HG03565 (cell line): ENCODE results near the gene GAL.
"Not testable (repeated sequence)": the region's sequence is repeated elsewhere in the genome, so short reads cannot be mapped to it uniquely, and the experiment has no call there.

ENCODE experiments used
- ATAC-seq: cut with Tn5 transposase; IDR thresholded peaks from one replicate; pipeline ENCODE4 v1.9.1; 2021; ENCODE audit warnings: mild to moderate bottlenecking, moderate library complexity; ENCODE audit not compliant: unreplicated experiment

The GAL gene, protein sequence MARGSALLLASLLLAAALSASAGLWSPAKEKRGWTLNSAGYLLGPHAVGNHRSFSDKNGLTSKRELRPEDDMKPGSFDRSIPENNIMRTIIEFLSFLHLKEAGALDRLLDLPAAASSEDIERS

DNA sequence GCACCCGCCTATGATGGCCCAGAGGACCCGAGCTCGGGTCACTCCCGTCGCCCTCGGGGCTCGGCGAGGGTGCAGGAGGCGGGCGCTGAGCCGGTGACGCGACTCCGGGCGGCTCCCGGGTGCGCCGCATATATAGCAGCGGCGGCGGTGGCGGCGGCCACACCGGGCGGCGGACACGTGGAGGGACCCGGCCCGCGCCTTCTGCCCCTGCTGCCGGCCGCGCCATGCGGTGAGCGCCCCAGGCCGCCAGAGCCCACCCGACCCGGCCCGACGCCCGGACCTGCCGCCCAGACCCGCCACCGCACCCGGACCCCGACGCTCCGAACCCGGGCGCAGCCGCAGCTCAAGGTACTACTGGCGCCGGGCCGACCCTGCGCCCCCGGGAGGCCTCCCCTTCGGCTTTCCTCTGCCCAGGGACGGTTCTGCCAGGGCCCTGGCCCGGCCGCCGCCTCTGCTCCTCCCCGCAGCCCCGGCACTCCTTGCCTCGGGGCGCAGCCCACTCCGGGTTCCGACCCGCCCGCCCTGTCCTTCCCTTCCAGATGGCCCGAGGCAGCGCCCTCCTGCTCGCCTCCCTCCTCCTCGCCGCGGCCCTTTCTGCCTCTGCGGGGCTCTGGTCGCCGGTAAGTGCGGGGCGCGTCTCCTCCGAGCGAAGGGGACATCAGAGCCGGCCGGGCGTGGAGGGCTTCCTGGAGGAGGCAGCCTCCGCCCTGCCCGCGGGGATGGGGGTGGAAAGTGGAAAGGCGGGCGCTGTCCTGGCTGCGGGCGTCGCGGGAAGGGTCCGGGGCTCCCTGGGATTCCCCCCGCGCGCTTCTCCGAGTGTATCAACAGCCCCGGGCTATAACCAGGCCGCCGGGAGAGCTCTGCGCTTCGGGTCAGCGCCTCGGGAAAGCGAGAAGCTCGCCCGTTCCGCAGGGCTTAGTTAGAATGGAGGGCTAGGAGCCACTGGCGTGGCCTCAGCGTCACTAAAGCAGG, at the start of gene GAL:
Gene GAL (plus strand): TSS at position 160 of the 972 bp plus-strand sequence. CDS start 380 bp downstream, at position 540.
- ATAC-seq = no peak

DNA sequence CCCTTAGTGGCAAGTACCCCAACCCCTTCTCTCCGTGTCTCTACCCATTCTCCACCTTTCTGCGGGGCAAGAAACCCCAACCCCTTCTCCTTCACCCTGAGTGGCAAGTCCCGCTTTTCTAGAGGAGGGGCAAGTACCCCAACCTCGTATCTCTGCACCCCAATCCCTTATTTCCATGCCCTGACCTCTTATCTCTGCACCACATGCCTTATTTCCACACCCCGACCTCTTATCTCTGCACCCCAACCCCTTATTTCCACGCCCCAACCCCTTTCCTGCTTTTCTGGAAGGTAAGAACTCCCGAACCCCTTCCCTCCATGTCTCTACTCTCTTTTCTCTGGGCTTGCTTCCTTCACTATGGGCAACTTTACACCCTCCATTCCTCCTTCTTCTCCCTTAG, 49.7 kb upstream of the GAL start:
- ATAC-seq = not testable (repeated sequence)

DNA sequence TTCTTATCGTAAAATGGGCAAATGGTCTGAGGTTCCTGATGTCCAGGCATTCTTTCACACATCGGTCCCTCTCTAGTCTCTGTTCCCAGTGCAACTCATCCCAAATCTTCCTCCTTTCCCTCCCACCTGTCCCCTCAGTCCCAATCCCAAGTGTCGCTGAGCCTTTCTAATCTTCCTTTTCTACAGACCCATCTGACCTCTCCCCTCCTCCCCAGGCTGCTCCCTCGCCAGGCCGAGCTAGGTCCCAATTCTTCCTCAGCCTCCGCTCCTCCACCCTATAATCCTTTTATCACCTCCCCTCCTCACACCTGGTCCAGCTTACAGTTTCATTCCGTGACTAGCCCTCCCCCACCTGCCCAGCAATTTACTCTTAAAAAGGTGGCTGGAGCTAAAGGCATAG, 49.2 kb upstream of the GAL start:
- ATAC-seq = not testable (repeated sequence)

DNA sequence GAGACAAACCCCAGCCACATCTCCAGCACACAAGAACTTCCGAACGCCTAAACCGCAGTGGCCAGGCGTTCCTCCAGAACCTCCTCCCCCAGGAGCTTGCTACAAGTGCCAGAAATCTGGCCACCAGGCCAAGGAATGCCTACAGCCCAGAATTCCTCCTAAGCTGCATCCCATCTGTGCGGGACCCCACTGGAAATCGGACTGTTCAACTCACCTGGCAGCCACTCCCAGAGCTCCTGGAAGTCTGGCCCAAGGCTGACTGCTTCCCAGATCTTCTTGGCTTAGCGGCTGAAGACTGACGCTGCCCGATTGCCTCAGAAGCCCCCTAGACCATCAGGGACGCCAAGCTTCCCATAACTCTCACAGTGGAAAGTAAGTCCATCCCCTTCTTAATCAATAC, 48.5 kb upstream of the GAL start:
- not testable (repeated sequence) for ATAC-seq

DNA sequence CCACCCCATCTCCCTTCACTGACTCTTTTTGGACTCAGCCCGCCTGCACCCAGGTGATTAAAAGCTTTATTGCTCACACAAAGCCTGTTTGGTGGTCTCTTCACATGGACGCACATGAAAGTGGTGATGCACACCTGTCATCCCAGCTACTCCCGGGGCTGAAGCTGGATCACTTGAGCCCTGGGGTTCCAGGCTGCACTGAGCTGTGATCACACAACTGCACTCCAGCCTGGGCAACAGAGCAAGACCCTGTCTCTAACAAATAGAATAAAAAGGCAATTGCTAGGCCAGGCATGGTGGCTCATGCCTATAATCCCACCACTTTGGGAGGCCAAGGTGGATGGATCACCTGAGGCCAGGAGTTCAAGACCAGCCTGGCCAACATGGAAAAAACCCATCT, 45.0 kb upstream of the GAL start:
- ATAC-seq = not testable (repeated sequence)

DNA sequence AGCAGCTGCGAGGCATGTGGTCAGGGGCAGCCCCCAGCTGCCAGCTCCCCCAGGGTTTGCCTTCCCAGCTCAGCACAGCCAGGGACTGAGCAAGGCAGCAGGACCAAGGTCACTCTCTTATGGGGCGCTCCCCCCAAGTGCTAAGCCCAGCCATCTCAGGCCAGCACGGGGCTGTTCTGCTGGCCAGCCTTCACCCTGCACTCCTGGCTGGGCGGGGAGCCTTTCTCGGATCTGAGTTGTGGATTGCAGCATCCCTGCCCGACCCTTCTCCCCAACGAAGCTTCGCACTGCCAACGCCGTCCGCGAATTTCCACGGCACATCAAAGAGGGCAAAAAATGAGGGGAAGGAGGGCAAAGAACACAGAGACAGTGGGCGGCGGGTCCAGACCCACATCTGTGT, 42.5 kb upstream of the GAL start:
- no peak for ATAC-seq

DNA sequence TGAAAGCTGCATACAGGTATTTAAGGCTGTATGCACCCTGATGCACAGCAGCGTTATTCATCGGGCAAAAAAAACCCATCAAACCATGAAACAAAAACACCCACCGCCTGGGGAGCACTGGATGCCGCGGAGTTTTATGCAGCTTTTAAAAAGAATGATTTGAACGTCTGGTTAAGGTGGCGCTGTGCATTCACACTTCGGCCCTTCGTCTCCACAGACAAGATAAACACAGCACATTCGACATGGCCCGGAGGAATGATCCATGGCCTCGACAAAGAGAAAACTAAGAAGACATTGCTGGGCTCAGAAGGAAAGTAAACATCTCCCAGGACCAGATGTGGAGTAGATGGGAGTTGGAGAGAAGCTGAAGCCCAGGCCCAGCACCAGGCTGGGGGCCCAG, 40.8 kb upstream of the GAL start:
- no peak for ATAC-seq

DNA sequence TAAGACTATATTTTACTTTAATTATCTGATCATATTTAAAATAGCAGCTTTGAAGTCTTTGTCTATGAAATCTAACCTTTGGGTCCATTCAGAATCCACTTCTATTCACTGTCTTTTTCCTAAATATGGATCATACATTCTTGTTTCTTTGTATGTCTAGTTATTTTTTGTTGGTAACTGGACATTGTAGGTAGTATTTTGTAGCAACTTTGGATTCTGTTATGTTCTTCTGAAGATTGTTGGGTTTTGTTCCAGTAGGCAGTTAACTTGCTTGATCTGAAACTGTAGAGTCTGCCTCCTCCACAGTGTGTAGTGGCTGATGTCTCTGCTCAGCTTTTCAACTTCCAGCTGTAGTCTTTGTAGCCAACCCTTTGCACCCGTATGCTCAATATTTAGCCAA, 37.5 kb upstream of the GAL start:
- ATAC-seq = no peak

DNA sequence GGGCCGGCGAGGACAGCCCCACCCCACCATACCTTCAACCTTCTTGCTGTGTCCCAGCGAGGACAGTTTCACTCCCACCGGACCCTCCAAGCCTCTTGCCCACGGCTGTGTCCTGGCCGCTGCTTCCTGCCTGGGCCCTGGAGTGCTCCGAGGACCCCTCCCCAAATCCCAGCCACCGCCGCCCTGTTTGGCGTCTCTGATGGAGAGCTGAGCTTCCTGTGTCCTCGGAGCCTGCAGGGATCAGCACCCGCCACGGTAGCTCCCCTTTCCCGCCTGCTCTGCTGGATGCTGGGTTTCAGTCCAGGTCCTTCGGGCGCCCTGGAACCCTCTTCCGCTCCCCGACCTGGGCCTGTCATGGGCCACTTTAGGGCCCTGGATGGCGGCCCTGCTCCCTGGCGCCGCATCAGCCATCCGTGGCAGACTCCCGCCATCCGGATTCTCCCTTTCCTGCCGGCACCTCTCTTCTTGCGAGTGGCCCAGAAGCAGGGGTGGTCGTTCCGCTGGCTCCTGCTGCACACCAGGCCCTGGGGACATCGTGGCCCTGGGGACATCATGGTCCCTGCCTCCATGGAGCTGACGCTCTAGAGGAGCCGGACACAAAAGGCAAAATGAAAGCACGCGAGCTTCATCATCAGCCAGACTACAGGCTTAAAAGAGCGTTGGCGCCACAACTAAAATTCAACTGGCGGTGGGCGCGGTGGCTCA, 34.3 kb upstream of the GAL start:
- no peak for ATAC-seq

DNA sequence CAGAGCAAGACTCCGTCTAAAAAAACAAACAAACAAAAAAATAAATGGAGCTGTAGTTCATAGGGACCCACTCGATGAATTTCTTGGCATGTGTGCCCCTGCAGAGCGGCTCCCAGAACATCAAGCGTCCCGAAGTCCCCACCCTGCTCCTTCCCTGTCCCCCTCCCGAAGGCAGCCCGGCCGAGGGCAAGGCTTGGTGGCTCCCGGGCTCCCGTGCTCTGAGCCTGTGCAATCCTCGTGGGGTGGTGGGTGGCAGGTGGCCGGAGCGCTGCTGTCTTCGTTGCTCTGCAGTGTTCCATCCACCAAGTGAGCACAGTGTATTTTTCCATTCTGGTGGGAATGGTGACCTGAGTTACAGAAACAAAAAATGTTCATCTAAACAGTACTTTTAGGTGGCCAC, 33.5 kb upstream of the GAL start:
- no peak for ATAC-seq

DNA sequence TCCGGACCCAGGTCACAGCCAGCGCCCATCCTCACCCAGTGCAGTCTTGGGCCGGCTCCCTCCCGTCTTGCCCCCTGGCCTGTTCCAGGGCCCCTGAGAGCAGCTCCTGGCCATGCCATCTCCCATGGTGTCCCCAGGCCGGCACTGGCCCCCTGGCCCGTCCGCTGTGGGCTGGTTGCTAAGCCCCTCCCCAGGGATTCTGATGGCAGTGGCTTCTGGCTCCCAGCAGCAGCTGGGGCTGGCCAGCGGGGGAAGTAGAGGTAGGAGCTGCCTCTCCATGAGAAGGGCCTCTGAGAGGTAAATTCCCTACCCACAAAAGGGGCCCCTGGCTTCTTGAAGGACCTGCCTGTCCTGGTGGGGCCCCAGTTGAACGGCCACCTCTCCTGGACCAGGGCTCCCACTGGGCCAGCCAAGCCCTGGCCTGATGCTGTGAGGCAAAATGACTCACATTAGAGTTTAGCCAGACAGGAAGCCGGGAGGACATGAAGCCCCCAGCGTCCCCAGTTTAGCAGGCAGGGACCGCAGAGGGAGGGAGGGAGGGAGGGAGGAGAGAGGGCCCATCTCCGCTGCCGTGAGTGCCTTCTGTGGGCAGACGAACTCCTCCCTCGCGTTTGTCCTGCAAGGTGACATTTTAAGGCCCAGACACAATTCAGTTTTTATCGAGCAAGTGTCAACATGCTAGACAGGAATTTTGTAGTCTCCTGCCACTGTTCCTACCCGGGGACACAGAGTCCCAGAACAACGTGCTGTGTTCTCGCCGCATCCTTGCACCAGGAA, 32.9 kb upstream of the GAL start:
- no peak for ATAC-seq

DNA sequence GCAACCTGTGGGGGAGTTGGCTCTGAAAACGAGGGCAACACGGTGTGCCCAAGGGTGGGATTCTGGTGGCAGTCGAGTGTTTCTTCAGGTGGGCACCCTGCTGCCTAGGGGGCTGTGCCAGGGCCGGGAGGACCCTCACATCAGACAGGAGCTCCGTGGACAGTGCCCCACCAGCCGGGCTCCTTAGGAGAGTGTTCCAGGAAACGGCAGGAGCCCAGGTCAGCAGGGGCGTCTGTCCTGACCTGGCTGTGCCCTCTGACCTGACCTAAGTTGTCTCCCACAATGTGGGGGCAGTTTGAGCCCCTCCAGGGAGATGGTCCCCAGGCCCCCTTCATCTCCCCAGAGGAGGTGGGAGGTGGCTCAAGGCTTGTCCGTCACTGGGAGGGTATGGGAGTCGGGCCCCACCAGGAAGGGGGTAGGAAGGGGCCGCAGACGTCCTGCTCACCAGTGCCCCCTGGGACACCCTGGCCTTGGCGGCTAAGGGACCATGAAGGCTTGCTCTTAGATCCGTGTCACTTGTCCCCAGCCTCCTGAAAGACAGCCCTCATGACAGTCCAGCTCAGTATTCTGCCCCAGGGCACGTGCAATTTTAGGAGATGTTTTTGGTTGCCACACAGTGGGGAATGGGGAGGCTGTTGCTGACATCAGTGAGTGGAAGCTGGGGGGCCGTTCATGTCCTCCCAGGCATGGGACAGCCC, 32.2 kb upstream of the GAL start:
- ATAC-seq = no peak

DNA sequence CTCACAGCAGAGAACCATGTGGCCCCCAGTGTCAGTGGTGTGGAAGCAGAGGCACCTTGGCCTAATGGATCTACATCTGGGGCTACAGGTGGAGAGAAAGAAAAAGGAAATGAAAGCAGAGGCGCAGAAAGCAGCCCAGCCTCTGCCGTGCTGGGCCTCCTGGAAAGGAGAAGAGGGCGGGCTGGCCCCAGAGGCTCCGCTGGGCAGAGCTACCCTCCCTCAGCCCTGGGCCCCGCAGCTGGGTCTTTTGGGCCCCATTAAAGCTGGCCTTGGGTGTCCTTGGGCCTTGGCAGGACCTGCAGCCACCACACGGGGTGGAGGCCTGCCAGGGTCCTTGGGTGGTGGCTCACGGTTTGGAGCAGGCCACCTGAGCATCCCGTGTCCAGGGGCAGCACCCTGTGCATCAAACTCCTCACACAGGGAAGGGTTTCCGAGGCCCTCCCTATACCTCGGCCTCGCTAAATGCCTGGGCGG, 31.6 kb upstream of the GAL start:
- no peak for ATAC-seq

DNA sequence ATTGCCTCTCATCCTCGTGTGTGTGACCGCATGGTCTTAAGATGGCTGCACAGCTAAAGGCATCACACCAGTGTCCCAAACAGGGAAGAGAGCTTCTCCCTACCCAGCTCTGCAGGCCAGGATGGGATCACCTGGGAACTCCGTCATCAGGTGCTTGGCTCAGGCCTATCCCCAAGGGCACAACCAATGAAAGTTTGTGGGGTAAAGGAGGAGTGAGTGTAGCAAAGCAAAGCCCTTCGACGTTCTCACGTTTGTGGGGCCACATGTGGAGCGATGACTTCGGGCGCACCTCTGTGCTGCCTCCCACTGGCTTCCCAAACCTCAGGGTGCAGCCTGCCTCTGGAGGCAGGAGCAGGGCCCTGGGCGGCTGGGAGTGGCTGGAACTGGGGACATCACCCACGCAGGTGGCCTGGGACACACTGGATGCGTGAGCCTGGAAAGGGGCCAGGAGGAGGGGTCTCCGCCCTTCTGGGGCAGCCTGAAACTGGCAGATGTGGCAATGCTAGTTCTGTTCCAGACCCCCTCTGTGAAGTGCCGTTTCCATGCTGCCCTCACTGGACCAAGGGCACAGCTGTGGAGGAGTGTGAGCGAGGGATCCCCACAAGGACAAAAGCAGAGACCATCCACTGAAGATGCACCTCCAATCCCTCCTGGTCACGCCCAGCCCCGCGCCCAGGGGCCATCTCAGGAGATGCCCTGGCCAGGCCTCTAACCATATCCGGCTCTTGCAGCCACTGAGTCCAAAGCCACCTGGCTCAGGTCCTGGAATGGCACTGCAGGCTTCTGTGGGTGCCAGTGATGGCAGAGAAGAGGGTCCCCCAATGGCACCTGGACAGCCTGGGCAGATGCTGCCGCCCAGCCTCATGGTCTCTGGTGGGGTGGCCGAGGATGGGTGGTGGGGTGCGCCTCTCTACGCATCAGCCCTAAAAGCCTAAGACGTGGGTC, 30.6 kb upstream of the GAL start:
- ATAC-seq = no peak

DNA sequence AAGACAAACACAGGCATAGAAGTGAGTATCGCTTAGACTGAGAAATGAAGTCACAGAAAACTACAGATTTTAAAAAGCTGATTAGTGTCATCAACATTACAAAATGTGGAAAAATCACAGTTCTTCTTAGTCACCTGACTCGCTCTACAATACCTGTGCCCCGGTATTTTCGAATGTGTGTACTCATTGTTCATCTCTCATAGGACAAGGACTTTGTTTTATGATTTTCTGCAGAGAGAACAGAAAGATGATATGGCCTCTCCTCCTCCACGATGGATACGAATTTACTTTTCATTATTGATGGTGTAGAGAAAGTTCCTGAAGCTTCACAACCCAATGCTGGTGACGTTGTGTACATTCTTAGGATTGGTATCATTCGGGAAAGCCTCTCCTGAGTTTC, 29.4 kb upstream of the GAL start:
- no peak for ATAC-seq

DNA sequence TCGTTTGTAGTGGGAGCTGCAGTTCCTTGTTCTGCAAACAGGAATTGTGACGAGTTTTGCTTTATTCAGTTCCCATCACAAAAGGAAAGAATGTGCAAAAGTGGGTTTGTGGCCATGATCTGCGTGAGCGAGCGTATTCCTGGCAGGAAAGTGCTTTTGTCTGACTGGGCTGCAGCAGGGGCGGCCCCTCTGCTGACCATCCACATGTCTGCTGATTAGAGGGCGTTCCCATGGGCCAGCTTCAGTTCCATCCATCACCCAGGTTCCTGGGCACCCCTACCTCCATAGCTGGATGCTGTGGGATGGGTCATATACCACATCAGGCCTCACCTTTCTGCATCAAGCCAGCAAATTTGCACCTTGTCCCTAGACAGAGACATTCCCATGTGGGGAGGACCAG, 28.9 kb upstream of the GAL start:
- no peak for ATAC-seq

DNA sequence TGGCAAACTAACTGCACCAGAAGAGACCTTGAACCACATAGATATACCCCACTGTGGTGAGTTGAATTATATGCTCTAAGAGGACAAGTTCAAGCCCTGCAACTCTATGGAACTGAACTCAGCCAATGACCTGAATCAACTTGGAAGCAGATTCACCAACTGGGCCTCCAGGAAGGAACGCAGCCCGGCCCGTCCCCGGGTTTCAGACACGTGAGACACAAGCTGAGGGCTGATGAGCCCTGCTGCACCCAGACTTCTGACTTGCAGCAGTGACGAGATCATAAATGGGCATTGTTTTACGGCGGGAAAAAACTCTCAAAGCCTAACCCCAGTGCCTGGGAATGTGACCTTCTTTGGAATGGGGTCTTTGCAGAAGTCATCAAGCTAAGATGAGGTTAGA, 28.5 kb upstream of the GAL start:
- no peak for ATAC-seq

DNA sequence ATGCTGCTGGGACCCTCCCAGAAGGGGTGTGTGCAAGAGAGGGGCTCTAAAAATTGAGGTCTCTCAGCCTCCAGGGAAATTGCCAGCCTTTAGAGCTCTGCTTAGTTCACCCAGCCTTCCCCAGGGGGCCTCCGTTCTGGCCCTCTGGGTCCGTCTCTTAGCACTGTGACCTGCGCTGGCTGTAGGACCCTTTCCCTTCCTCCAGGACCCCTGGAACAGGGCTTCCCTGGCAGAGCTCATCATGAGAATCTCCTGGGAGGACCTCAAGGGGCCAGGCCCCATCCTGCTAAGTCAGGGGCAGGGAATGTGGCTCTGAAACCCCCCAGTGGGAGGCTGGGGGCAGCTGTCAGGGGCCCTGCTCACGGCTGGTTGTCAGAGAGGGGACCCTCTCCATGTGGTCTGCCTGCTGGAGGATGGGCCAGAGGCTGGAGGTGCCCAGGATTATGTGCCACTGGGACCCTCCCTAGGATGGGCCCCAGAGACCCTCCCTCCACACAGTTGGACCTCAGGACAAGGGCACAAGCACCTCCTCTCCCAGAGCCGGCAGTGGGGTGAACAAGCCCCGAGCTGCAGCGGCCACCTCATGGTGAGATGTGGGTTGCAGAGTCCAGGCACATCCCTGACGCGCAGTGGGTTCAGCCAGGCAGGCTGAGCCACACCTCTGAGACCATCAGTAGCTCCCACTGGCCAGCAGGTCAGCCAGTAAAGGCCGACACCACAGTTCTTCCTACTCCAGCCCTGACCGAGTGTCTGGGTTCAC, 27.1 kb upstream of the GAL start:
- no peak for ATAC-seq

DNA sequence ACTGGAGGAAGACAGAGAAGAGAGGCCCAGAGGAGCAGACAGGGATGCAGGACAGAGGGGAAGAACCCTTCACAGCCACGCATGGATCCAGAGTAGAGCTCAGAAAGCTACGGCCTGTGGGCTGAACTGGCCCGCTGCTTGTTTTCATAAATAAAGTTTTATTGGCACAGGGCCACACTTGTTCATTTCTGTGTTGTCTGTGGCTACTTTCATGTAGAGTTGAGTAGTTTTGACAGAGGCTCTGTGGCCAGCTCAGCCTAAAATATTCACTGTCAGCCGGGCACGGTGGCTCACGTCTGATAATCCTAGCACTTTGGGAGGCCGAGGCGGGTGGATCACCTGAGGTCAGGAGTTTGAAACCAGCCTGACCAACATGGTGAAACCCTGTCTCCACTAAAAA, 26.2 kb upstream of the GAL start:
- ATAC-seq = no peak
